Cardiac fibroblast (primary cell): ENCODE results near the gene ADCY5.
"Not testable (repeated sequence)": the region's sequence is repeated elsewhere in the genome, so short reads cannot be mapped to it uniquely, and the experiment has no call there.

Source experiments
- DNase-seq, 2 donors: peaks; one replicate each; pipeline versions ENCODE4 v3.0.0 to v3.0.0-alpha.2; 2010; ENCODE audit warnings: low read depth in 2 of 2
- H3K4me3 ChIP-seq, 2 donors: replicated peaks in 1 of 2; 1 replicate in 1 of 2; 2 replicates in 1 of 2; pipeline ENCODE4 v1.5.1; 2011; ENCODE audit warnings: low read depth in 2 of 2, low read length in 2 of 2, mild to moderate bottlenecking in 2 of 2, moderate library complexity in 1 of 2
- TF ChIP-seq, protein P1 (sequence below): IDR thresholded peaks from one replicate; pipeline ENCODE4 v1.5.1; 2011; ENCODE audit warnings: low read depth, mild to moderate bottlenecking, low read length, inconsistent platforms

ADCY5 gene

GRCh38 chr3:123256256-123256655 lies 192.6 kb downstream of the ADCY5 start:
- DNase-seq: no peak
- H3K4me3 ChIP-seq: no peak overlapping the region
- TF ChIP-seq, protein P1, sequence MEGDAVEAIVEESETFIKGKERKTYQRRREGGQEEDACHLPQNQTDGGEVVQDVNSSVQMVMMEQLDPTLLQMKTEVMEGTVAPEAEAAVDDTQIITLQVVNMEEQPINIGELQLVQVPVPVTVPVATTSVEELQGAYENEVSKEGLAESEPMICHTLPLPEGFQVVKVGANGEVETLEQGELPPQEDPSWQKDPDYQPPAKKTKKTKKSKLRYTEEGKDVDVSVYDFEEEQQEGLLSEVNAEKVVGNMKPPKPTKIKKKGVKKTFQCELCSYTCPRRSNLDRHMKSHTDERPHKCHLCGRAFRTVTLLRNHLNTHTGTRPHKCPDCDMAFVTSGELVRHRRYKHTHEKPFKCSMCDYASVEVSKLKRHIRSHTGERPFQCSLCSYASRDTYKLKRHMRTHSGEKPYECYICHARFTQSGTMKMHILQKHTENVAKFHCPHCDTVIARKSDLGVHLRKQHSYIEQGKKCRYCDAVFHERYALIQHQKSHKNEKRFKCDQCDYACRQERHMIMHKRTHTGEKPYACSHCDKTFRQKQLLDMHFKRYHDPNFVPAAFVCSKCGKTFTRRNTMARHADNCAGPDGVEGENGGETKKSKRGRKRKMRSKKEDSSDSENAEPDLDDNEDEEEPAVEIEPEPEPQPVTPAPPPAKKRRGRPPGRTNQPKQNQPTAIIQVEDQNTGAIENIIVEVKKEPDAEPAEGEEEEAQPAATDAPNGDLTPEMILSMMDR: no peak

DNA sequence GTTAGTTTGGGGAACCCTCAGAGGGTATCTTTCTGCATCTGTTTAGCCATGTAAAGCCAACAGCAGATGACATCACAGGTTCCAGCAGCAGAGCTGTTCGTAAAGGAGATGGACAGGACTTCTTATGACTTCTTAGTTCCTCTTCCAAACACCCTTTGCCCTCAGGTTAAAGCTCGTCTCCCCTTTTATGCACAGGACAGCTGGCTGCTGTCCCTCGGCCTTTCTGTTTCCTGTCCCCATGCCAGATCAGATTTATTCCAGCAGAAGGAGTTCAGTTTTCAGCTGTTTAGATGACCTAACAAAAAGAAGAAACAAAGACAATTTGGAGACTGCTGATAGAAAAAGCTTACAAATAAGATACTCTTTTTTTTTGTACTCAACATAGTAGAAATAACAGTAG lies 202.0 kb downstream of the ADCY5 start:
- TF ChIP-seq, protein P1: no peak
- no peak for DNase-seq
- H3K4me3 ChIP-seq: no peak overlapping the region

DNA sequence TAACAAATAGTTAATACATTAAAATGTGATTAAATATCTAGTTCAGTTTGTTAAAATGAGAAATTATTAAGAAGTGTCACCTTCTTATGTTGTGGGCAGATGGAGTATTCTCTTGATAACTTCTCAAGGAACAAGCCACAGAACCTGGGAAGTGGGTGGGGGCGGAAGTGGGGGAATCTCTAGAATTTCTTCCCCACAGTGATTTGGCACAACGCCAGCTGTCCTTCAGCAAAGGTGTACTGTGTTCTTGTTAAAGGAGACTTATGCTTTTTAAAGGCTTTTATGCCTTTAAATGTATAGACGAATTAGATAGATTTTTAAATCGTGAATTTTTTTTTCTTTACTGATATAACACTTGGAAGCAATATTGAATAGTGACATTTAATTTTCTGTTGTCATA lies 204.8 kb downstream of the ADCY5 start:
- no peak overlapping the region for H3K4me3 ChIP-seq
- TF ChIP-seq, protein P1: no peak
- DNase-seq: no peak

GRCh38 chr3:123239756-123240155 lies 209.1 kb downstream of the ADCY5 start:
- TF ChIP-seq, protein P1: no peak
- no peak for DNase-seq
- H3K4me3 ChIP-seq: no peak overlapping the region

GRCh38 chr3:123239186-123239585 lies 209.7 kb downstream of the ADCY5 start:
- H3K4me3 ChIP-seq, DNase-seq: not testable (repeated sequence)

DNA sequence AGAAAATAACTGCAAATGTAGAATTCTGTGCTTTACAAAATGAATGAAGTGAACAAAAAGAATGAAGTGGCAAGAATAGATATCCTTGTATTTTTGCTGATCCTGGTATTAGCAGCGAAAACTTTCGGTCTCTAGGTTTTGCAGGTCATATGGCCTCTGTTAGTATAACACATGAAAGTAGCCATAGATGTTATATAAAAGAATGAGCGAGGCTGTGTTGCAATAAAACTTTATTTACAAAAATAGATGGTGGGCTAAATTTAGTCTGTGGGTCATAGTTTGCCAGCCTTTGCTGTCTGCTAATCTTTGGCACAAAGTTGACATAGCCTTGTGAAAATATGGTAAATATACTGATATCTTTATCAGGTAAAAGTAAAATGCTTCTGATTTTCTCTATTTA lies 212.0 kb downstream of the ADCY5 start:
- no peak overlapping the region for H3K4me3 ChIP-seq
- TF ChIP-seq, protein P1: no peak
- DNase-seq: no peak
